ENCODE results near the gene MRPS22.

DNA sequence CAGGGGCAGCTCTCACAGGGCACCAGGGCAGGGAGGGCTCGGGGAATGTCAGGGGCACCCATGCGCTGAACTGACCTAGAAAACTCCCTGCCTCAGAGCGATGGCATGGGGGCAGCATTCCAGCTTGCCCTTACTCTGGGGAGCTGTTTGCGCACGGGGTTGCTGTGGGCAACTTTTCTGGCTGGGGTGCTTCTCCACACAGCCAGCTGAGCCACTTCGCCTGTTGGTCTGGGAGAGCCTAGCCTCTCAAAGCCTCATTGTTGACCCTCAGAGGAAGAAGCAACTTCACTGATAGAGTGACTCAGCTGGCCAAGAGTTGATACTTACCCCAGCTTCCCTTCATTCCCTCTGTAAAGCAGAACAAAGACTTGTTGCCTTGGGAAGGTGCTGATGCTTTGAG is 42.6 kb upstream of the MRPS22 start:
- TF ChIP-seq, protein P1, sequence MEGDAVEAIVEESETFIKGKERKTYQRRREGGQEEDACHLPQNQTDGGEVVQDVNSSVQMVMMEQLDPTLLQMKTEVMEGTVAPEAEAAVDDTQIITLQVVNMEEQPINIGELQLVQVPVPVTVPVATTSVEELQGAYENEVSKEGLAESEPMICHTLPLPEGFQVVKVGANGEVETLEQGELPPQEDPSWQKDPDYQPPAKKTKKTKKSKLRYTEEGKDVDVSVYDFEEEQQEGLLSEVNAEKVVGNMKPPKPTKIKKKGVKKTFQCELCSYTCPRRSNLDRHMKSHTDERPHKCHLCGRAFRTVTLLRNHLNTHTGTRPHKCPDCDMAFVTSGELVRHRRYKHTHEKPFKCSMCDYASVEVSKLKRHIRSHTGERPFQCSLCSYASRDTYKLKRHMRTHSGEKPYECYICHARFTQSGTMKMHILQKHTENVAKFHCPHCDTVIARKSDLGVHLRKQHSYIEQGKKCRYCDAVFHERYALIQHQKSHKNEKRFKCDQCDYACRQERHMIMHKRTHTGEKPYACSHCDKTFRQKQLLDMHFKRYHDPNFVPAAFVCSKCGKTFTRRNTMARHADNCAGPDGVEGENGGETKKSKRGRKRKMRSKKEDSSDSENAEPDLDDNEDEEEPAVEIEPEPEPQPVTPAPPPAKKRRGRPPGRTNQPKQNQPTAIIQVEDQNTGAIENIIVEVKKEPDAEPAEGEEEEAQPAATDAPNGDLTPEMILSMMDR (IDR thresholded peaks at IDR 0.05; ENCODE audit: low read depth, low read length, poor library complexity, severe bottlenecking): no peak
- no peak for TF ChIP-seq EZH2phosphoT487 (IDR thresholded peaks at IDR 0.05; ENCODE audit: borderline replicate concordance, low read length)
